GM12891 (cell line): ENCODE data around the gene SULF2.

Source experiments
- DNase-seq: peaks from one replicate; pipeline ENCODE4 v3.0.0; 2011; ENCODE audit warnings: low spot score; ENCODE audit not compliant: insufficient read length
- FAIRE-seq: peaks from 2 replicates; lab custom pipeline; 2011; peaks lifted over from hg19 to GRCh38; lab: Jason Lieb, UNC
- PAX5 ChIP-seq: IDR thresholded peaks from 2 replicates; pipeline ENCODE4 v1.6.1; 2011; ENCODE audit warnings: low read length, moderate library complexity, mild to moderate bottlenecking; ENCODE audit not compliant: insufficient read depth, severe bottlenecking
- POLR2A ChIP-seq: IDR thresholded peaks from 2 replicates; pipeline ENCODE4 v1.6.1; 2011; ENCODE audit warnings: low read depth, low read length, control low read depth
- POLR2AphosphoS5 ChIP-seq: IDR thresholded peaks from 2 replicates; pipeline ENCODE4 v1.6.1; 2011; ENCODE audit warnings: low read depth, low read length, control low read depth
- POU2F2 ChIP-seq: IDR thresholded peaks from 2 replicates; pipeline ENCODE4 v1.6.1; 2011; ENCODE audit warnings: low read depth, mild to moderate bottlenecking, control low read depth, low read length, moderate library complexity
- SPI1 ChIP-seq: IDR thresholded peaks from 2 replicates; pipeline ENCODE4 v1.6.1; 2011; ENCODE audit warnings: low read depth, low read length, control low read depth
- TAF1 ChIP-seq: IDR thresholded peaks from 2 replicates; pipeline ENCODE4 v1.6.1; 2011; ENCODE audit warnings: low read depth, low read length, control low read depth

Gene SULF2

GRCh38 chr20:47758517-47759450 lies 26.5 kb downstream of the SULF2 start:
- no peak for FAIRE-seq
- DNase-seq: no peak
- TF ChIP-seq PAX5: no peak
- no peak for TF ChIP-seq POU2F2
- no peak for TF ChIP-seq POLR2AphosphoS5
- no peak for TF ChIP-seq SPI1
- no peak for TF ChIP-seq TAF1
- no peak for TF ChIP-seq POLR2A

- DNase-seq (no peak), FAIRE-seq (no peak)
- TF ChIP-seq PAX5 (no peak), POLR2A (no peak)
Measured at GRCh38 chr20:47757145-47758035, 27.9 kb downstream of the SULF2 start.

GRCh38 chr20:47754946-47755652 lies 30.2 kb downstream of the SULF2 start:
- TF ChIP-seq POLR2A (no peak), PAX5 (no peak), POU2F2 (no peak), TAF1 (no peak), POLR2AphosphoS5 (no peak), SPI1 (no peak)
- no peak for DNase-seq
- no peak for FAIRE-seq

- no peak for FAIRE-seq
- no peak for DNase-seq
- no peak for TF ChIP-seq TAF1
- no peak for TF ChIP-seq POLR2AphosphoS5
- TF ChIP-seq POLR2A: no peak
- no peak for TF ChIP-seq PAX5
- no peak for TF ChIP-seq POU2F2
- TF ChIP-seq SPI1: no peak
Measured at GRCh38 chr20:47754388-47754715, 30.9 kb downstream of the SULF2 start.

GRCh38 chr20:47753576-47754387 lies 31.5 kb downstream of the SULF2 start:
- TF ChIP-seq TAF1 (no peak), POLR2AphosphoS5 (no peak), POLR2A (no peak)
- FAIRE-seq: no peak
- no peak for DNase-seq

GRCh38 chr20:47751449-47751848 lies 33.8 kb downstream of the SULF2 start:
- DNase-seq (no peak), FAIRE-seq (no peak)
- TF ChIP-seq POLR2AphosphoS5: no peak
- no peak for TF ChIP-seq TAF1
- no peak for TF ChIP-seq POU2F2
- TF ChIP-seq SPI1: no peak
- no peak for TF ChIP-seq POLR2A
- no peak for TF ChIP-seq PAX5

- TF ChIP-seq PAX5 (no peak), POLR2AphosphoS5 (no peak), POLR2A (no peak), POU2F2 (no peak), TAF1 (no peak), SPI1 (no peak)
- DNase-seq (no peak), FAIRE-seq (no peak)
Measured at GRCh38 chr20:47749339-47749738, 35.9 kb downstream of the SULF2 start.

- no peak for FAIRE-seq
- TF ChIP-seq POU2F2: no peak
- TF ChIP-seq TAF1: no peak
- no peak for TF ChIP-seq POLR2AphosphoS5
- TF ChIP-seq SPI1: no peak
- TF ChIP-seq PAX5: no peak
- TF ChIP-seq POLR2A: no peak
- DNase-seq: no peak
Measured at GRCh38 chr20:47748823-47749222, 36.5 kb downstream of the SULF2 start.

GRCh38 chr20:47748069-47748468 lies 37.2 kb downstream of the SULF2 start:
- FAIRE-seq (no peak), DNase-seq (no peak)
- no peak for TF ChIP-seq SPI1
- TF ChIP-seq TAF1: no peak
